ENCODE results near the gene C19orf81. TPM values are rescaled to one million over a fixed set of nuclear protein-coding genes. Genes with fewer than 3 reads are reported as not detected.
A peak's percentile ranks its signal among the peaks of the same experiment; 100 is the strongest.

C19orf81 gene
- polyA plus RNA-seq, 3 donors: not detected

- Mint-ChIP-seq H3K9me3 (peaks cover 0 to 3% (median 0%) of the 10 kb centered on the region in 7 donors), H3K27me3 (ENCODE audit: low read depth in 3 of 3) (peaks cover 28 to 42% (median 36%) of the 10 kb centered on the region in 3 donors), H3K36me3 (no peaks in the 10 kb centered on the region), H3K27ac (peak overlapping the region in 1 of 7 donors; percentile 44), H3K4me1 (peaks cover 3% of the 10 kb centered on the region), H3K4me3 (peak overlapping the region in 1 of 2 donors; percentile 61)
- Histone ChIP-seq H3K27ac (ENCODE audit: low read depth in 1 of 2, low read length in 2 of 2) (no peak overlapping the region), H3K4me1 (ENCODE audit: control insufficient read depth in 1 of 2, insufficient read depth in 2 of 2, low read length in 2 of 2) (no peaks in the 10 kb centered on the region), H4K20me1 (ENCODE audit: insufficient read depth, low read length) (no peaks in the 10 kb centered on the region), H3K79me2 (ENCODE audit: insufficient read depth, low read length) (no peaks in the 10 kb centered on the region), H3K9ac (ENCODE audit: insufficient read depth, low read length, poor library complexity, severe bottlenecking) (no peak overlapping the region), H3K27me3 (ENCODE audit: control insufficient read depth in 2 of 2, insufficient read depth in 2 of 2, low read length in 2 of 2) (peaks cover 0 to 22% of the 10 kb centered on the region in 2 donors), H3K4me3 (replicated peaks in 1 of 3; ENCODE audit: low read depth in 2 of 3, low read length in 3 of 3) (no peak overlapping the region), H3K9me3 (replicated peaks in 1 of 2; ENCODE audit: control insufficient read depth in 1 of 2, insufficient read depth in 1 of 2, low read length in 2 of 2) (no peaks in the 10 kb centered on the region), H2AFZ (ENCODE audit: insufficient read depth, low read depth, low read length, poor library complexity, severe bottlenecking) (no peak overlapping the region), H3K36me3 (replicated peaks in 1 of 2; ENCODE audit: control insufficient read depth in 1 of 2, insufficient read depth in 2 of 2, low read length in 2 of 2) (no peaks in the 10 kb centered on the region), H3K4me2 (replicated peaks; ENCODE audit: extremely low read depth, low read length, poor library complexity, severe bottlenecking) (no peak overlapping the region)
- WGBS (ENCODE audit: insufficient coverage): 66% methylated on average over 10 of the region's 22 CpGs
- no peak for TF ChIP-seq CTCF (IDR thresholded peaks at IDR 0.05)
- no peak for DNase-seq
- intact Hi-C loops (cut with micrococcal nuclease): loop anchor here in 1 of 2 donors (10.0 kb wide), 1 partner anchor 81 kb away; no protein-coding TSS in a partner anchor
Observed at GRCh38 chr19:50703915-50704796, 54.9 kb downstream of the C19orf81 start.

- Histone ChIP-seq H3K4me3 (replicated peaks in 1 of 3; ENCODE audit: low read depth in 2 of 3, low read length in 3 of 3) (no peak overlapping the region), H3K4me2 (replicated peaks; ENCODE audit: extremely low read depth, low read length, poor library complexity, severe bottlenecking) (no peak overlapping the region), H3K36me3 (replicated peaks in 1 of 2; ENCODE audit: control insufficient read depth in 1 of 2, insufficient read depth in 2 of 2, low read length in 2 of 2) (no peaks in the 10 kb centered on the region), H3K79me2 (ENCODE audit: insufficient read depth, low read length) (no peaks in the 10 kb centered on the region), H2AFZ (ENCODE audit: insufficient read depth, low read depth, low read length, poor library complexity, severe bottlenecking) (no peak overlapping the region), H3K9me3 (replicated peaks in 1 of 2; ENCODE audit: control insufficient read depth in 1 of 2, insufficient read depth in 1 of 2, low read length in 2 of 2) (no peaks in the 10 kb centered on the region), H4K20me1 (ENCODE audit: insufficient read depth, low read length) (no peaks in the 10 kb centered on the region), H3K27ac (ENCODE audit: low read depth in 1 of 2, low read length in 2 of 2) (no peak overlapping the region), H3K4me1 (ENCODE audit: control insufficient read depth in 1 of 2, insufficient read depth in 2 of 2, low read length in 2 of 2) (no peaks in the 10 kb centered on the region), H3K9ac (ENCODE audit: insufficient read depth, low read length, poor library complexity, severe bottlenecking) (no peak overlapping the region), H3K27me3 (ENCODE audit: control insufficient read depth in 2 of 2, insufficient read depth in 2 of 2, low read length in 2 of 2) (peaks cover 0 to 22% of the 10 kb centered on the region in 2 donors)
- Mint-ChIP-seq H3K27ac (peak overlapping the region in 1 of 7 donors; percentile 50), H3K4me3 (no peak overlapping the region), H3K36me3 (no peaks in the 10 kb centered on the region), H3K27me3 (ENCODE audit: low read depth in 3 of 3) (peaks cover 26 to 36% (median 35%) of the 10 kb centered on the region in 3 donors), H3K4me1 (peaks cover 3% of the 10 kb centered on the region), H3K9me3 (peaks cover 0 to 3% (median 0%) of the 10 kb centered on the region in 7 donors)
- intact Hi-C loops (cut with micrococcal nuclease): loop anchor here in 1 of 2 donors (10.0 kb wide), 1 partner anchor 79 kb away; no protein-coding TSS in a partner anchor
- 60% methylated on average over 5 of the region's 9 CpGs for WGBS (ENCODE audit: insufficient coverage)
- DNase-seq: peak; percentile 15 to 51 (median 20)
- peak; percentile 69 for TF ChIP-seq CTCF (IDR thresholded peaks at IDR 0.05)
Observed at GRCh38 chr19:50705422-50706019, 56.3 kb downstream of the C19orf81 start.

Data from CD14-positive monocyte (primary cell).